HG03196 (cell line): ENCODE results near the gene SMIM32.
A peak's percentile ranks its signal among the peaks of the same experiment; 100 is the strongest.

Experiments used
- ATAC-seq: cut with Tn5 transposase; IDR thresholded peaks from one replicate; pipeline ENCODE4 v1.9.1; 2021; ENCODE audit not compliant: unreplicated experiment

Gene SMIM32

GRCh38 chr5:136192526-136193321, at the start of gene SMIM32:
TSS of gene SMIM32 (minus strand) at chr5:136193162. CDS start at chr5:136192524, 638 bp downstream.
- no peak for ATAC-seq

GRCh38 chr5:136242611-136243010, 49.6 kb upstream of the SMIM32 start:
- ATAC-seq, result peak; percentile 51

- peak; percentile 47 for ATAC-seq
Observed at GRCh38 chr5:136242136-136242535, 49.2 kb upstream of the SMIM32 start.

GRCh38 chr5:136240894-136241293, 47.9 kb upstream of the SMIM32 start:
- ATAC-seq, result no peak

GRCh38 chr5:136236479-136237083, 43.6 kb upstream of the SMIM32 start:
- no peak for ATAC-seq

GRCh38 chr5:136235321-136235720, 42.4 kb upstream of the SMIM32 start:
- ATAC-seq, result no peak

GRCh38 chr5:136232316-136232715, 39.4 kb upstream of the SMIM32 start:
- peak; percentile 53 for ATAC-seq

GRCh38 chr5:136230176-136230575, 37.2 kb upstream of the SMIM32 start:
- ATAC-seq, result no peak

GRCh38 chr5:136228136-136228757, 35.3 kb upstream of the SMIM32 start:
- ATAC-seq, result no peak

GRCh38 chr5:136226401-136226800, 33.4 kb upstream of the SMIM32 start:
- ATAC-seq, result no peak

GRCh38 chr5:136225796-136226195, 32.8 kb upstream of the SMIM32 start:
- no peak for ATAC-seq

- no peak for ATAC-seq
Observed at GRCh38 chr5:136222580-136223235, 29.7 kb upstream of the SMIM32 start.

GRCh38 chr5:136221340-136221739, 28.4 kb upstream of the SMIM32 start:
- ATAC-seq, result no peak

GRCh38 chr5:136216230-136216629, 23.3 kb upstream of the SMIM32 start:
- ATAC-seq, result no peak

GRCh38 chr5:136215812-136216211, 22.9 kb upstream of the SMIM32 start:
- no peak for ATAC-seq

GRCh38 chr5:136213919-136214493, 21.0 kb upstream of the SMIM32 start:
- no peak for ATAC-seq

- no peak for ATAC-seq
Observed at GRCh38 chr5:136212252-136212721, 19.3 kb upstream of the SMIM32 start.

GRCh38 chr5:136211282-136212040, 18.5 kb upstream of the SMIM32 start:
- ATAC-seq, result no peak

GRCh38 chr5:136210259-136210658, 17.3 kb upstream of the SMIM32 start:
- no peak for ATAC-seq

GRCh38 chr5:136209346-136209910, 16.5 kb upstream of the SMIM32 start:
- ATAC-seq, result no peak
